GM06990 (cell line): Measurements from ENCODE around the gene AGXT.

Experiments used
- DNase-seq: peaks from one replicate; pipeline ENCODE4 v3.0.0-alpha.2; 2011; ENCODE audit not compliant: insufficient read length; ENCODE audit errors: extremely low read depth
- H3K27me3 ChIP-seq: replicated peaks from 2 replicates; pipeline ENCODE4 v1.6.0; 2011; ENCODE audit warnings: low read length; ENCODE audit not compliant: control insufficient read depth, insufficient read depth
- H3K36me3 ChIP-seq: 2 replicates; pipeline ENCODE4 v1.5.1; 2011; ENCODE audit warnings: low read length; ENCODE audit not compliant: control insufficient read depth, insufficient read depth
- H3K4me3 ChIP-seq: replicated peaks from 2 replicates; pipeline ENCODE4 v1.5.1; 2011; ENCODE audit warnings: low read depth, mild to moderate bottlenecking, control low read depth, low read length
- TF ChIP-seq, protein P1 (sequence below): IDR thresholded peaks from 2 replicates; pipeline ENCODE4 v1.5.1; 2011; ENCODE audit warnings: low read length, control low read depth, mild to moderate bottlenecking, inconsistent platforms; ENCODE audit not compliant: insufficient read depth, poor library complexity, severe bottlenecking

AGXT gene

DNA sequence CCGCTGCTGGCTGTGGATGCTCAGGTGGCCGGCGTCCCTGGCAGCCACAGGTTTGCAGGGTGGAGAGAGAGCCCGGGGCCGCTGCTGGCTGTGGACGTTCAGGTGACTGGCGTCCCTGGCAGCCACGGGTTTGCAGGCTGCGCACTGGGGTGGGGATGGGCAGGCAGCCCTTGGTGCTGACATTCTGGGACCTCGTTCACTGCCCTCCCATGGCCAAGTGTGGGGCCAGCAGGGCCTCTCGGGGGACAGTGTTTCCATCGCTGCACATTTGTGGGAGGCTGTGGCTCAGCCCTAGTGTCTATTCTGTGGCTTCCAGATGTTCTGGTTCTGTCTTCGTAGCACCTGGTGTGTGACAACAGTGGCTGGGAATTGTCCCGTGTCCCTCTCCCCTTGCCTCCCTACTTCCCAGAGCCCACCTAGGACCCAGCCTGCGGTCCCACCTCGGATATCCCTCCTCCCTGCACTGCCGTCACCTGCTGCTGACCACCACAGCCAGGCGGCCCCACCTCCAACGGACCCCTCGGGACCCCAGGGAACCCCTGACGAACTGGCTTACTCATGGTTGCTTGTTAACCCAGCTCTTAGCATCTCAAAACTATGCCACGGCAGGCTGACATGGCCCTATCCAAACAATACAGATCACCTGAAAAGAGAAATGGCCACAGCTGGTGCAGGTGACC is 38.4 kb downstream of the AGXT start:
- Histone ChIP-seq H3K27me3 (peaks cover 1% of the 10 kb centered on the region), H3K4me3 (no peak overlapping the region), H3K36me3 (no peaks in the 10 kb centered on the region)
- DNase-seq = no peak
- TF ChIP-seq, protein P1, sequence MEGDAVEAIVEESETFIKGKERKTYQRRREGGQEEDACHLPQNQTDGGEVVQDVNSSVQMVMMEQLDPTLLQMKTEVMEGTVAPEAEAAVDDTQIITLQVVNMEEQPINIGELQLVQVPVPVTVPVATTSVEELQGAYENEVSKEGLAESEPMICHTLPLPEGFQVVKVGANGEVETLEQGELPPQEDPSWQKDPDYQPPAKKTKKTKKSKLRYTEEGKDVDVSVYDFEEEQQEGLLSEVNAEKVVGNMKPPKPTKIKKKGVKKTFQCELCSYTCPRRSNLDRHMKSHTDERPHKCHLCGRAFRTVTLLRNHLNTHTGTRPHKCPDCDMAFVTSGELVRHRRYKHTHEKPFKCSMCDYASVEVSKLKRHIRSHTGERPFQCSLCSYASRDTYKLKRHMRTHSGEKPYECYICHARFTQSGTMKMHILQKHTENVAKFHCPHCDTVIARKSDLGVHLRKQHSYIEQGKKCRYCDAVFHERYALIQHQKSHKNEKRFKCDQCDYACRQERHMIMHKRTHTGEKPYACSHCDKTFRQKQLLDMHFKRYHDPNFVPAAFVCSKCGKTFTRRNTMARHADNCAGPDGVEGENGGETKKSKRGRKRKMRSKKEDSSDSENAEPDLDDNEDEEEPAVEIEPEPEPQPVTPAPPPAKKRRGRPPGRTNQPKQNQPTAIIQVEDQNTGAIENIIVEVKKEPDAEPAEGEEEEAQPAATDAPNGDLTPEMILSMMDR = no peak

DNA sequence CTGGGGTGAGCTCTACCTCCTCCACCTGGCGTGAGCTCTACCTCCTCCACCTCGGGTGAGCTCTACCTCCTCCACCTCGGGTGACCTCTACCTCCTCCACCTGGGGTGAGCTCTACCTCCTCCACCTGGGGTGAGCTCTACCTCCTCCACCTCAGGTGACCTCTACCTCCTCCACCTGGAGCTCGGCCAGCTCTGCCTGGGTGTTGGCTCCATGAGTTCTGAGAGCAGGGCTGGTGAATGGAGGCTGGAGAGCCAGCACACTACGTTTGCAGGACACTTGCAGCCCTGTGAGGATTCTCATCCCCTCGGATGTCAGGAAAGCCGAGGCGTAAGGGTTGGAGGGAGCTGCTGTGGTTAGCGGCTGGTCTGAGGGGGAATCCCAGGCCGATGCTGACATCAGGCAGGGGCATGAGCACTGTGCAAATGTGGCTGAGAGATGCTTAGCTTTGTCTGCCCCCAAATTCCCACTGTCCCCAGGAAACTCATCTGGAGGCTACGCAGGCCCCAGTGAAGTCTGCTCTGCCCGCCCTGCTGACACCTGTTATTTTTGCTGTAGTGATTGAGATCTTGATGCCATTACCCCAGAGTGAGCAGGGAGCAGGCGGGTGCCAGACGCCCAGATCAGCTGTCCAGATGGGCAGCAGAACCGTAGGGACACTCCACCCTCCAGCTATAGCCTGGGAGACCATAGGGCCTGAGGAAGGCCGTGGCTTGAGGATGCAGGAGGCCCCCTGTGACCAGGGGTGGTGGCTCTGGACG is 40.8 kb downstream of the AGXT start:
- TF ChIP-seq, protein P1 = no peak
- DNase-seq = no peak
- Histone ChIP-seq H3K36me3 (no peaks in the 10 kb centered on the region), H3K4me3 (no peak overlapping the region), H3K27me3 (peaks cover 2% of the 10 kb centered on the region)

DNA sequence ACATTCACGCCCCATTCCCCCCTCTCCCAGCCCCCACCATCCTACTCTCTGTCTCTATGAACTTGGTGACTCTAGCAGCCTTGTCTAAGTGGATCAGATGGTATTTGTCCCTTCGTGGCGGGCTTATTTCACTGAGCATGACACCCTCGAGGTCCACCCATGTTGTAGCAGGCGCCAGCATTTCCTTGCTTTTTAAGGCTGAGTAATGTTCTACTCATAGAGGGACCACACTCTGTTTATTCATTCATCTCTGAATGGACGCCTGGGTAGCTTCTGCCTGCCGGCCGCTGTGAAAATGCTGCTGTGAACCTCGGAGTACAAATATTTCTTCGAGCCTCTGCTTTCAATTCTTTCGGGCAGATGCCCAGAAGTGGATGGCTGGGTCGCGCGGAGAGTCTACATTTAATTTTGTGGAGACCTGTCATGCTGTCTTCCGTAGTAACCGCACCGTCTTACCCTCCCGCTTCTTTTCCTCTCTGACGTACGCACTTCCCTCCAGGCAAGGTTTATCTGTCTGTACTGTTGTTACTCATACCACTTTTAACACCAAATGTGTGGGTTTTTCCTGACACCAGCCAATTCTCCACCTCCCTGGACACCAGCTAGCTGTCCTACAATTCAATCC is 43.1 kb downstream of the AGXT start:
- TF ChIP-seq, protein P1 = no peak
- DNase-seq = no peak
- peaks cover 1% of the 10 kb centered on the region; the same call in 1 of the 2 replicates for H3K27me3 ChIP-seq
- H3K36me3 ChIP-seq = no peaks in the 10 kb centered on the region
- H3K4me3 ChIP-seq = no peak overlapping the region

DNA sequence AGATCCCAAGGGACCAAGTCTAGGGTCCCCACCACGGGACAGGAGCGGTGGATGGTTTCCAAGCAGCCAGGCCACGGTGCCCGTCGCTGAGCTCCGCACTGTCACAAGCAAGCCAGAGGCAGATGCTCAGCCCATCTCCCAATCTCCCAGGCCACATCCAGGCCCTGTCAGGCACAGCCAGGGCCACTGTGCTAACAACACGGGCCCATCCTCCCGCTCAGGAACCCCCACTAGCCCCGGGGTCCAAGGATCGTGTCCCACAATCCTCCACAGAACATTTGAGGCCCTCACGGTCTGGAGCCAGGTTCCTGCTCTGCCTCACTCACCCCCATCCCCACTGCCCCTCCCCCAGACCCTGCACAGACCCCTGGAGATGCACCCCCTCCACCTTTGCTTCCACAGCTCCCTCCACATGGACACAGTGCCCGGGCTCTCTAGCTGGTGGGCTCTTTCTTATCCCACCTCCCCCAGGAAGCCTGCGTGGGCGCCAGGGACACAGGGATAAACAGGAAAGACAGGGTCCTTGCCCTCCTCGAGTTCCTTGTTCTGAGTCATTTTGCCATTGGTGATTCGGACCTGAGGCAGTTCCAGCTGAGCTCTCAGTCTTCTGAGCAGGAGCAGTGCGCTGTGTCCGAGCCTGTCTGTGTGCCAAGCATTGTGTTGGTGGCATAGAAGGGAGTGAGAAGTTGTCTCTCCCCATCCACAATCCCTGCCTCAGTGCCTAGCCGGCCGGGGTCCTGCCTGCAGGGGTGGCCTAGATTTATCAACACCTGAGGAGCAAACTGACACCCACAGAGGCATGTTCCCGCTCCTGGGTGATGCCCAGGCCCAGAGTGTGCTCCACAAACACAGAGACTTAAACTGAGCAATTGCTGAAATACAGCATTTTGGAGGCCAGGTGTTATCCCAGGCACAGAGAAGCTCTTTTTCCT is 44.5 kb downstream of the AGXT start:
- no peak for DNase-seq
- H3K4me3 ChIP-seq = no peak overlapping the region
- H3K27me3 ChIP-seq = peaks cover 1% of the 10 kb centered on the region; the same call in 1 of the 2 replicates
- H3K36me3 ChIP-seq = no peaks in the 10 kb centered on the region
- TF ChIP-seq, protein P1 = no peak
